Measurements from ENCODE around the gene SALL3.

Gene SALL3

DNA sequence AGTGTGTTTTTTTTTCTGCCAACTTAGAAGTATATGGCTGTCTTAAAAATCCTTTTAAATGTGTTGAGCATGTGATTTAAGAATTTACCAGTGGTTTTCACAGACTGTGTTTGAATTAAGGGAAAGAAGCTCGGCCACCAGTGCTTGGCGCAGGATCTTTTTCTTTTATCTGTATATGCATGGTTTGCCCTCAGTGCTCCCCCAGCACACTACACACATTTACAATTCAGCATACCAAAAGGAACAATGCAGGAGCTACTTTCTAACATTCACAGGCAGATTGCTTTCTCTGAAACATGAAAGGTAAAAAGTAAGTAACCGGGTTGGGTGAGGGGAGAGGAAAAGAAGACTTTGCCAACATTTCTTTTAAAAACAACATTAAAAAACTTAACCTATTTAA lies 3.9 kb downstream of the SALL3 start:
- H3K27ac ChIP-seq = no peak overlapping the region
- intact Hi-C loops (cut with DNase I; ENCODE audit: low total_unique reads) = no loop called here
- H3K9me3 ChIP-seq = no peaks in the 10 kb centered on the region
- no peak overlapping the region for H3K4me3 ChIP-seq
- peaks cover 0 to 83% of the 10 kb centered on the region in 2 donors for H3K27me3 ChIP-seq
- TF ChIP-seq, protein P1, sequence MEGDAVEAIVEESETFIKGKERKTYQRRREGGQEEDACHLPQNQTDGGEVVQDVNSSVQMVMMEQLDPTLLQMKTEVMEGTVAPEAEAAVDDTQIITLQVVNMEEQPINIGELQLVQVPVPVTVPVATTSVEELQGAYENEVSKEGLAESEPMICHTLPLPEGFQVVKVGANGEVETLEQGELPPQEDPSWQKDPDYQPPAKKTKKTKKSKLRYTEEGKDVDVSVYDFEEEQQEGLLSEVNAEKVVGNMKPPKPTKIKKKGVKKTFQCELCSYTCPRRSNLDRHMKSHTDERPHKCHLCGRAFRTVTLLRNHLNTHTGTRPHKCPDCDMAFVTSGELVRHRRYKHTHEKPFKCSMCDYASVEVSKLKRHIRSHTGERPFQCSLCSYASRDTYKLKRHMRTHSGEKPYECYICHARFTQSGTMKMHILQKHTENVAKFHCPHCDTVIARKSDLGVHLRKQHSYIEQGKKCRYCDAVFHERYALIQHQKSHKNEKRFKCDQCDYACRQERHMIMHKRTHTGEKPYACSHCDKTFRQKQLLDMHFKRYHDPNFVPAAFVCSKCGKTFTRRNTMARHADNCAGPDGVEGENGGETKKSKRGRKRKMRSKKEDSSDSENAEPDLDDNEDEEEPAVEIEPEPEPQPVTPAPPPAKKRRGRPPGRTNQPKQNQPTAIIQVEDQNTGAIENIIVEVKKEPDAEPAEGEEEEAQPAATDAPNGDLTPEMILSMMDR (IDR thresholded peaks at IDR 0.05) = no peak
- H3K36me3 ChIP-seq = no peaks in the 10 kb centered on the region
- no peak for DNase-seq
- peaks cover 0 to 23% (median 20%) of the 10 kb centered on the region in 4 donors for H3K4me1 ChIP-seq

DNA sequence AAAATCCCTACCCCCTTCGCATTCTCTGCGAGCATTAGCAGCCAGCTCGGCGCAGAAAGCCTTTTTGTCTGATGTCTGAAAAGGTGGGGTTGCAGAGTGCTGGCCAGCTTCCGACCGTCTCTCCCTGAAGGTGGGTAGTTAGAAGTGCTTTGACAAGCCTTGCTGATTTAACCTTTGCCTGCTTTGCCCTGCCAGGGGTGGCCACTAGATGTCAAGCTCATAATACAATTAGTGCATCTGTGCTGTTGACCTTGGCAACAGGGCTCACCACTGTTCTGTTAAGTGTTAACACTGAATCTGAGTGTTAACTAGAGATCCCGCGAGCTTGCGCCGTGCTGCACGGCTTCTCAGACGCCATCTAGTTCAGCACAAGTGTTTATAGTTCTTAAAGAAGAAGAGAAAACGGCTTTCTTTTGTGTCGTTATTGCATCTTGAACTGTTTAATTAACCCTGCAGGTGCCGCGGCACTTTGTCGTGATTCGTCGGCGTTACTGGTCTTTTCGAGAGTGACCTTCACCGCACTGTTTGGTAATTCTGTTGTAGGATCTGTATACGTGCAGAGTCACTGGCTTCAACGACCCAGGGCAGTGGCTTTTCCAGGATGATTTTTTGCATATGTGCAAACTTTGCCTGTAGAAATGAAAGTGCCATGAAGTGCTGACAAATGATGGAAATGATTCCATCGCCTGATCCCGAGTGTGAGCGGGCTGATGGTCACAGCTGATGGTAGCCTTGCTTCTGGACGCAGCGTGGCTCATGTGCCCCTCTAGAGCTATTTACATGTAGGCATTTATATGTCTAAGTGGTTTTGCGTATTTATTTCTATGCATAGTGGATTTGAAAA lies 5.5 kb downstream of the SALL3 start:
- no peak overlapping the region for H3K27ac ChIP-seq
- H3K4me1 ChIP-seq = peaks cover 0 to 14% (median 12%) of the 10 kb centered on the region in 4 donors
- no peaks in the 10 kb centered on the region for H3K36me3 ChIP-seq
- intact Hi-C loops (cut with DNase I; ENCODE audit: low total_unique reads) = no loop called here
- no peak overlapping the region for H3K4me3 ChIP-seq
- H3K27me3 ChIP-seq = peaks cover 0 to 79% of the 10 kb centered on the region in 2 donors
- no peak for DNase-seq
- TF ChIP-seq, protein P1 (IDR thresholded peaks at IDR 0.05) = no peak
- no peaks in the 10 kb centered on the region for H3K9me3 ChIP-seq

DNA sequence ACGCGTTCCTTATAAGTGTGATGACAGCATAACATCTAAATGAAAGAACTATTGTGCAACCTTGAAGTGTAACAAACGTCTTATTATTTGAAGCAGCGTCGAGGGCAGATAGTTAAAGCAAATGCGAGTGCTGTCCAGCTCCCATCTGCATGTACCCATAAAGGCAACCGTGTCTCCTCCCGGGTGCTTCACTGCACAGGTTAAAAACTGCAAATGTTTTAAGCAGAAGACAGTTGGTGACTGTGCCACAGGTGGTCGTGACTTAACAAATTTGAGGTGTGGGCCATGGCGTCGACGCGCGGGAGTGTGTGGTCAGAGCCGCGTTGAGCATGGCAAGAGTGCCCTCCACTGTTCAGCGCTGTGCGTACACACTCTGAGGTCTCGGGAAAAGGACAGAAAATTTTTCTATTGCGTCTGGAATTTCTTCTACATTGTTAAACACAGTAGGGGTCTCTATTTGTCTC lies 6.4 kb downstream of the SALL3 start:
- intact Hi-C loops (cut with DNase I; ENCODE audit: low total_unique reads) = no loop called here
- Histone ChIP-seq H3K27me3 (peaks cover 0 to 70% of the 10 kb centered on the region in 2 donors), H3K36me3 (no peaks in the 10 kb centered on the region), H3K27ac (no peak overlapping the region), H3K9me3 (no peaks in the 10 kb centered on the region), H3K4me1 (peaks cover 0 to 5% (median 3%) of the 10 kb centered on the region in 4 donors), H3K4me3 (no peak overlapping the region)
- TF ChIP-seq, protein P1 (IDR thresholded peaks at IDR 0.05) = no peak
- no peak for DNase-seq

DNA sequence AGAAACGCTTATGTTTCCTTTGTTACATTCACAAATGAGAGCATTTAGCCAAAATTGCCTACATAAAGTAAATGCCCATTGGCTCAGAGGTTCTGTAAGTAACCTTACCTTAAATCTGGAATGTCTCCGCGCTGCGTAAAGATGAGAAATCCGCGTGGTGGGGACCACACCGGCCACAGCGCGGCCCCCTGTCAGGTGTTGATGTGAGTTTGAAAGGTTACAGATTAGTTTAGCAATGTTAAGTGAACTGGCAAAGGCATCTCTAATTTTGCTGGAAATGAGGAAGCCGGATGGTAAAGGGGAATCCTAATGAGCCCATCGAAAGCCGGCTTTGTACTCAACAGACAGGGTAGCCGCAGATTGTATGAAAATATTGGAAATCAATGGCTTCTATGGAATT lies 11.8 kb downstream of the SALL3 start:
- intact Hi-C loops (cut with DNase I; ENCODE audit: low total_unique reads) = no loop called here
- Histone ChIP-seq H3K27me3 (peaks cover 0 to 32% of the 10 kb centered on the region in 2 donors), H3K4me1 (no peaks in the 10 kb centered on the region), H3K9me3 (no peaks in the 10 kb centered on the region), H3K36me3 (no peaks in the 10 kb centered on the region), H3K4me3 (no peak overlapping the region), H3K27ac (no peak overlapping the region)
- no peak for DNase-seq
- TF ChIP-seq, protein P1 (IDR thresholded peaks at IDR 0.05) = no peak

DNA sequence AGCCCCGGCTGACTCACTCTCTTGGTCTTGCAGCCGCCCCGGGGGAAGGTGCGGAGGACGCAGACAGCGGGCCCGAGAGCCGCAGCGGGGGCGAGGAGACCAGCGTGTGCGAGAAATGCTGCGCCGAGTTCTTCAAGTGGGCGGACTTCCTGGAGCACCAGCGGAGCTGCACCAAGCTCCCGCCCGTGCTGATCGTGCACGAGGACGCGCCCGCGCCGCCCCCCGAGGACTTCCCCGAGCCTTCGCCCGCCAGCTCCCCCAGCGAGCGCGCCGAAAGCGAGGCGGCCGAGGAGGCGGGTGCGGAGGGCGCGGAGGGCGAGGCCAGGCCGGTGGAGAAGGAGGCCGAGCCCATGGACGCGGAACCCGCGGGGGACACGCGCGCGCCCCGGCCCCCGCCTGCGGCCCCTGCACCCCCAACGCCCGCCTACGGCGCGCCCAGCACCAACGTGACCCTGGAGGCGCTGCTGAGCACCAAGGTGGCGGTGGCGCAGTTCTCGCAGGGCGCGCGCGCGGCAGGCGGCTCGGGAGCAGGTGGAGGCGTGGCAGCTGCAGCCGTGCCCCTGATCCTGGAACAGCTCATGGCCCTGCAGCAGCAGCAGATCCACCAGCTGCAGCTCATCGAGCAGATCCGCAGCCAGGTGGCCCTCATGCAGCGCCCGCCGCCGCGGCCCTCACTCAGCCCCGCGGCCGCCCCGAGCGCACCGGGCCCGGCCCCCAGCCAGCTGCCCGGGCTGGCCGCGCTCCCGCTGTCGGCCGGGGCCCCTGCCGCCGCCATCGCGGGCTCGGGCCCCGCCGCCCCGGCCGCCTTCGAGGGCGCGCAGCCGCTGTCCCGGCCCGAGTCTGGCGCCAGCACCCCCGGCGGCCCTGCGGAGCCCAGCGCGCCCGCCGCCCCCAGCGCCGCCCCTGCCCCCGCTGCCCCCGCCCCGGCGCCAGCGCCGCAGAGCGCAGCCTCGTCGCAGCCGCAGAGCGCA lies 12.7 kb downstream of the SALL3 start:
- TF ChIP-seq, protein P1 (IDR thresholded peaks at IDR 0.05) = no peak
- Histone ChIP-seq H3K4me1 (no peaks in the 10 kb centered on the region), H3K27me3 (peaks cover 0 to 32% of the 10 kb centered on the region in 2 donors), H3K4me3 (no peak overlapping the region), H3K36me3 (no peaks in the 10 kb centered on the region), H3K9me3 (no peaks in the 10 kb centered on the region), H3K27ac (no peak overlapping the region)
- DNase-seq = no peak
- intact Hi-C loops (cut with DNase I; ENCODE audit: low total_unique reads) = no loop called here
